IMR-90 (cell line): Measurements from ENCODE around the gene NFATC1. TPM values are rescaled to one million over a fixed set of nuclear protein-coding genes. Genes with fewer than 3 reads are reported as not detected.

Experiments used
- ATAC-seq: fragments of 200-7000 bp; cut with Tn5 transposase; 2 replicates; pipeline ENCODE4 v1.9.1; 2020; ENCODE audit warnings: low read depth, mild to moderate bottlenecking, moderate library complexity
- BruUV-seq: library from RNA; stranded (reverse); fragments of 400-500 nt; replicated peaks from 2 replicates; lab custom pipeline; 2021; lab: Mats Ljungman, UMichigan
- CTCF ChIA-PET: fragments of 300-600 bp; formaldehyde crosslinking; extraction: SDS; loops from one replicate; lab custom pipeline; 2021; ENCODE audit warnings: antibody characterized with exemption; lab: Yijun Ruan, JAX
- POLR2A ChIA-PET: fragments of 300-600 bp; sonication (Branson Sonifier 250); formaldehyde crosslinking; loops from one replicate; lab custom pipeline; 2022; ENCODE audit warnings: antibody characterized with exemption; ENCODE audit not compliant: unreplicated experiment; lab: Charles Lee
- DNase-seq: peaks from one replicate; pipeline ENCODE4 v3.0.0; 2013
- H2AFZ ChIP-seq: replicated peaks from 2 replicates; pipeline ENCODE3; 2013; ENCODE audit warnings: low read length, mild to moderate bottlenecking; ENCODE audit not compliant: poor library complexity
- H2AK5ac ChIP-seq: 2 replicates; pipeline ENCODE4 v1.6.1; 2013; ENCODE audit warnings: low read depth, low read length, inconsistent platforms
- H2AK9ac ChIP-seq: replicated peaks from 2 replicates; pipeline ENCODE3; 2013; ENCODE audit warnings: mild to moderate bottlenecking, low read depth, low read length, moderate library complexity; ENCODE audit not compliant: poor library complexity
- H2BK120ac ChIP-seq: 2 replicates; pipeline ENCODE4 v1.6.1; 2013; ENCODE audit warnings: low read depth, low read length, inconsistent platforms
- H2BK15ac ChIP-seq: 3 replicates; pipeline ENCODE4 v1.6.1; 2013; ENCODE audit warnings: low read depth, low read length, inconsistent platforms
- H2BK20ac ChIP-seq: 2 replicates; pipeline ENCODE4 v1.6.1; 2013; ENCODE audit warnings: low read depth, mild to moderate bottlenecking, inconsistent platforms, low read length, moderate library complexity
- H2BK5ac ChIP-seq: 2 replicates; pipeline ENCODE4 v1.6.1; 2013; ENCODE audit warnings: mild to moderate bottlenecking, low read depth, low read length, inconsistent platforms; ENCODE audit not compliant: poor library complexity, severe bottlenecking
- H3K14ac ChIP-seq: replicated peaks from 2 replicates; pipeline ENCODE4 v1.6.1; 2013; ENCODE audit warnings: low read depth, low read length, inconsistent platforms
- H3K18ac ChIP-seq: 2 replicates; pipeline ENCODE4 v1.6.1; 2013; ENCODE audit warnings: low read depth, low read length, control low read depth
- H3K23ac ChIP-seq: 2 replicates; pipeline ENCODE4 v1.6.1; 2013; ENCODE audit warnings: low read depth, low read length, inconsistent platforms
- H3K27ac ChIP-seq: 2 replicates; pipeline ENCODE4 v1.5.1; 2013; ENCODE audit warnings: mild to moderate bottlenecking, control low read depth, low read length; ENCODE audit not compliant: insufficient read depth
- H3K27me3 ChIP-seq: 2 replicates; pipeline ENCODE4 v1.6.1; 2013; ENCODE audit warnings: low read length; ENCODE audit not compliant: control insufficient read depth, insufficient read depth
- H3K36me3 ChIP-seq: 2 replicates; pipeline ENCODE4 v1.6.1; 2013; ENCODE audit warnings: low read length, mixed read lengths; ENCODE audit not compliant: control insufficient read depth, insufficient read depth
- H3K4ac ChIP-seq: 2 replicates; pipeline ENCODE4 v1.6.1; 2013; ENCODE audit warnings: low read depth, low read length, inconsistent platforms
- H3K4me1 ChIP-seq: 2 replicates; pipeline ENCODE4 v1.6.1; 2013; ENCODE audit warnings: low read length, mixed read lengths; ENCODE audit not compliant: control insufficient read depth, insufficient read depth
- H3K4me2 ChIP-seq: 2 replicates; pipeline ENCODE4 v1.6.1; 2013; ENCODE audit warnings: low read depth, mild to moderate bottlenecking, control low read depth, low read length, moderate library complexity
- H3K4me3 ChIP-seq: 2 replicates; pipeline ENCODE4 v1.5.1; 2013; ENCODE audit warnings: low read depth, mild to moderate bottlenecking, control low read depth, low read length, moderate library complexity; ENCODE audit not compliant: insufficient read depth
- H3K56ac ChIP-seq: 2 replicates; pipeline ENCODE4 v1.6.1; 2013; ENCODE audit warnings: low read length, inconsistent platforms; ENCODE audit not compliant: insufficient read depth; ENCODE audit errors: extremely low read depth
- H3K79me1 ChIP-seq, 2 experiments: 2 replicates each; pipeline ENCODE4 v1.6.1; 2013; ENCODE audit warnings: low read length in 2 of 2, inconsistent platforms in 1 of 2, low read depth in 1 of 2
- H3K9ac ChIP-seq: 2 replicates; pipeline ENCODE4 v1.6.1; 2013; ENCODE audit warnings: low read depth, low read length, control low read depth
- H3K9me1 ChIP-seq: 2 replicates; pipeline ENCODE4 v1.6.1; 2013; ENCODE audit warnings: low read length, inconsistent platforms; ENCODE audit not compliant: insufficient read depth
- H3K9me3 ChIP-seq: 2 replicates; pipeline ENCODE4 v1.6.1; 2013; ENCODE audit warnings: low read length; ENCODE audit not compliant: control insufficient read depth, insufficient read depth
- H4K20me1 ChIP-seq: 2 replicates; pipeline ENCODE4 v1.6.1; 2013; ENCODE audit warnings: low read length, inconsistent platforms; ENCODE audit not compliant: insufficient read depth
- H4K5ac ChIP-seq: 2 replicates; pipeline ENCODE4 v1.6.1; 2013; ENCODE audit warnings: mild to moderate bottlenecking, low read depth, low read length, control low read depth
- H4K8ac ChIP-seq, 2 experiments: 2 replicates each; pipeline ENCODE4 v1.6.1; 2013; ENCODE audit warnings: low read depth in 2 of 2, low read length in 2 of 2, control low read depth in 1 of 2, inconsistent platforms in 1 of 2
- H4K91ac ChIP-seq: 2 replicates; pipeline ENCODE4 v1.6.1; 2013; ENCODE audit warnings: low read depth, low read length, inconsistent platforms; ENCODE audit not compliant: insufficient read depth
- BHLHE40 ChIP-seq: fragments of 150-350 bp; IDR thresholded peaks from 2 replicates; pipeline ENCODE4 v1.6.1; 2016; ENCODE audit warnings: mild to moderate bottlenecking, low read depth, low read length
- CEBPB ChIP-seq: IDR thresholded peaks from 2 replicates; pipeline ENCODE4 v1.6.1; 2012; ENCODE audit warnings: low read depth, low read length, improper control_type of control experiment
- CHD1 ChIP-seq: IDR thresholded peaks from 2 replicates; pipeline ENCODE4 v1.6.1; 2012; ENCODE audit warnings: low read depth, low read length, improper control_type of control experiment
- FOS ChIP-seq: fragments of 150-350 bp; IDR thresholded peaks from 2 replicates; pipeline ENCODE4 v1.6.1; 2016; ENCODE audit warnings: low read depth, low read length
- MAFK ChIP-seq: IDR thresholded peaks from 2 replicates; pipeline ENCODE4 v1.6.1; 2012; ENCODE audit warnings: low read depth, low read length, improper control_type of control experiment
- MAZ ChIP-seq: IDR thresholded peaks from 2 replicates; pipeline ENCODE4 v1.6.1; 2012; ENCODE audit warnings: low read depth, mild to moderate bottlenecking, low read length, improper control_type of control experiment, moderate library complexity, borderline replicate concordance
- MXI1 ChIP-seq: IDR thresholded peaks from 2 replicates; pipeline ENCODE4 v1.6.1; 2012; ENCODE audit warnings: low read depth, mild to moderate bottlenecking, low read length, moderate library complexity, borderline replicate concordance
- NFE2L2 ChIP-seq: fragments of 150-350 bp; IDR thresholded peaks from 2 replicates; pipeline ENCODE4 v1.6.1; 2016; ENCODE audit warnings: low read depth, mild to moderate bottlenecking, low read length
- POLR2A ChIP-seq: IDR thresholded peaks from 2 replicates; pipeline ENCODE4 v1.6.1; 2012; ENCODE audit warnings: mild to moderate bottlenecking, low read depth, low read length
- RAD21 ChIP-seq: IDR thresholded peaks from 2 replicates; pipeline ENCODE4 v1.6.1; 2012; ENCODE audit warnings: low read length, improper control_type of control experiment
- RCOR1 ChIP-seq: IDR thresholded peaks from 2 replicates; pipeline ENCODE4 v1.6.1; 2012; ENCODE audit warnings: mild to moderate bottlenecking, low read length, improper control_type of control experiment; ENCODE audit not compliant: insufficient replicate concordance
- RFX5 ChIP-seq: IDR thresholded peaks from 2 replicates; pipeline ENCODE4 v1.8.0; 2012; ENCODE audit warnings: low read depth, mild to moderate bottlenecking, low read length, moderate library complexity
- SMC3 ChIP-seq: fragments of 150-350 bp; IDR thresholded peaks from 2 replicates; pipeline ENCODE4 v1.6.1; 2016; ENCODE audit warnings: low read depth, mild to moderate bottlenecking, antibody characterized with exemption, low read length, moderate library complexity
- WGBS, 2 experiments: methylation state at CpG; one replicate each; pipeline versions ENCODE4 v1.1.5 to v1.1.7; 2013; ENCODE audit warnings: missing lambda C conversion rate in 2 of 2; ENCODE audit not compliant: insufficient read length in 1 of 2; ENCODE audit errors: extremely low coverage in 2 of 2; 5-methylcytosine and 5-hydroxymethylcytosine counted together
- dilution Hi-C: fragments of 300-500 bp; cut with HindIII; formaldehyde crosslinking; loops from one replicate; pipeline ENCODE4 v1.14.3; 2018; ENCODE audit warnings: low sequenced_read_pairs; ENCODE audit not compliant: unreplicated experiment
- in situ Hi-C: fragments of 300-500 bp; cut with MboI; formaldehyde crosslinking; loops from 3 replicates; pipeline ENCODE4 v1.14.3; 2019; ENCODE audit warnings: low sequenced_read_pairs, inconsistent platforms, mixed read lengths
- intact Hi-C: fragments of 100-400 bp; cut with micrococcal nuclease; formaldehyde crosslinking; loops from 2 replicates; pipeline ENCODE4 v1.10.0; 2022
- polyA plus RNA-seq, 3 experiments: library from polyadenylated mRNA; depleted of rRNA; stranded (reverse); fragments of >200 nt; gene quantifications; 2 replicates each; pipeline ENCODE4 v1.2.3, GENCODE V29; 2012; ENCODE audit warnings: low replicate concordance in 1 of 3
- total RNA-seq: library from RNA; depleted of rRNA; stranded (reverse); fragments of >200 nt; gene quantifications from 2 replicates; pipeline ENCODE4 v1.2.3, GENCODE V29; 2012
- TF ChIP-seq, protein P1 (sequence below): fragments of 150-350 bp; IDR thresholded peaks from 2 replicates; pipeline ENCODE4 v1.6.1; 2017; ENCODE audit warnings: mild to moderate bottlenecking, antibody characterized with exemption, low read length, low read depth
- TF ChIP-seq, protein P2 (sequence below): conservative IDR thresholded peaks from 2 replicates; pipeline ENCODE4 v1.5.1; 2012; ENCODE audit warnings: mild to moderate bottlenecking, low read depth, low read length, improper control_type of control experiment
- TF ChIP-seq, protein P3 (sequence below): fragments of 150-350 bp; IDR thresholded peaks from 2 replicates; pipeline ENCODE4 v1.6.1; 2016; ENCODE audit warnings: low read depth, mild to moderate bottlenecking, low read length, moderate library complexity, borderline replicate concordance

NFATC1 gene
- total and polyA plus RNA-seq, 2 of the 4 experiments (the other 2 are of a cell fraction), result 0.36 to 1.8 TPM

DNA sequence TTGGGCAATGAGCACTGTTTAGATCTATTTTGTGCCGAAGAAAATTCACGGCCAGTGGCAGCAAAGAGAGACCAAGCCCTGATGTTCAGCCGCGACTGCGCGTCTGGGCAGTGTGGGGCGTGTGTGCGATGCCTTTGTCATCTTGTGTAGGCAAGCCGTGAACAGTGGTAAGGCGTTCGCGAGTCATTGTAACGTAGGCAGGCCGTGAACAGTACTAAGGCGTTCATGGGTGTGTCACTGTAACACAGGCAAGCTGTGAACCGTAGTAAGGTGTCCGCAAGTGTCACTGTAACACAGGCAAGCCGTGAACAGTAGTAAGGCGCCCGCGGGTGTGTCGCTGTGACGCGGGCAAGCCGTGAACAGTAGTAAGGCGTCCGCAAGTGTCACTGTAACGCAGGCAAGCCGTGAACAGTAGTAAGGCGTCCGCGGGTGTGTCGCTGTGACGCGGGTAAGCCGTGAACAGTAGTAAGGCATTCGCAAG is 99.9 kb downstream of the NFATC1 start:
- intact Hi-C loops (no loop called here), in situ Hi-C loops (no loop called here), dilution Hi-C loops (no loop called here)
- no peak overlapping the region for H3K9ac ChIP-seq
- H3K18ac ChIP-seq, result no peak overlapping the region
- H3K36me3 ChIP-seq, result no peaks in the 10 kb centered on the region
- no peaks in the 10 kb centered on the region for H3K79me1 ChIP-seq
- H4K8ac ChIP-seq, result no peak overlapping the region
- no peak overlapping the region for H4K91ac ChIP-seq
- H3K23ac ChIP-seq, result no peak overlapping the region
- no peak overlapping the region for H2AK5ac ChIP-seq
- WGBS, 2 experiments, result 91% methylated on average over 19 of the region's 37 CpGs; no CpG with 5 or more reads in 1 of the 2 experiments
- no peak for TF ChIP-seq CEBPB
- TF ChIP-seq, protein P1, sequence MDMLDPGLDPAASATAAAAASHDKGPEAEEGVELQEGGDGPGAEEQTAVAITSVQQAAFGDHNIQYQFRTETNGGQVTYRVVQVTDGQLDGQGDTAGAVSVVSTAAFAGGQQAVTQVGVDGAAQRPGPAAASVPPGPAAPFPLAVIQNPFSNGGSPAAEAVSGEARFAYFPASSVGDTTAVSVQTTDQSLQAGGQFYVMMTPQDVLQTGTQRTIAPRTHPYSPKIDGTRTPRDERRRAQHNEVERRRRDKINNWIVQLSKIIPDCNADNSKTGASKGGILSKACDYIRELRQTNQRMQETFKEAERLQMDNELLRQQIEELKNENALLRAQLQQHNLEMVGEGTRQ, result no peak
- no peak for TF ChIP-seq BHLHE40
- TF ChIP-seq RAD21, result no peak
- TF ChIP-seq POLR2A, result no peak
- no peak for TF ChIP-seq CHD1
- no peak for TF ChIP-seq MAZ
- TF ChIP-seq RCOR1, result no peak
- TF ChIP-seq, protein P2, sequence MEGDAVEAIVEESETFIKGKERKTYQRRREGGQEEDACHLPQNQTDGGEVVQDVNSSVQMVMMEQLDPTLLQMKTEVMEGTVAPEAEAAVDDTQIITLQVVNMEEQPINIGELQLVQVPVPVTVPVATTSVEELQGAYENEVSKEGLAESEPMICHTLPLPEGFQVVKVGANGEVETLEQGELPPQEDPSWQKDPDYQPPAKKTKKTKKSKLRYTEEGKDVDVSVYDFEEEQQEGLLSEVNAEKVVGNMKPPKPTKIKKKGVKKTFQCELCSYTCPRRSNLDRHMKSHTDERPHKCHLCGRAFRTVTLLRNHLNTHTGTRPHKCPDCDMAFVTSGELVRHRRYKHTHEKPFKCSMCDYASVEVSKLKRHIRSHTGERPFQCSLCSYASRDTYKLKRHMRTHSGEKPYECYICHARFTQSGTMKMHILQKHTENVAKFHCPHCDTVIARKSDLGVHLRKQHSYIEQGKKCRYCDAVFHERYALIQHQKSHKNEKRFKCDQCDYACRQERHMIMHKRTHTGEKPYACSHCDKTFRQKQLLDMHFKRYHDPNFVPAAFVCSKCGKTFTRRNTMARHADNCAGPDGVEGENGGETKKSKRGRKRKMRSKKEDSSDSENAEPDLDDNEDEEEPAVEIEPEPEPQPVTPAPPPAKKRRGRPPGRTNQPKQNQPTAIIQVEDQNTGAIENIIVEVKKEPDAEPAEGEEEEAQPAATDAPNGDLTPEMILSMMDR, result no peak
- no peak for TF ChIP-seq MAFK
- TF ChIP-seq MXI1, result no peak
- TF ChIP-seq NFE2L2, result no peak
- TF ChIP-seq RFX5, result no peak
- TF ChIP-seq FOS, result no peak
- TF ChIP-seq SMC3, result no peak
- TF ChIP-seq, protein P3, sequence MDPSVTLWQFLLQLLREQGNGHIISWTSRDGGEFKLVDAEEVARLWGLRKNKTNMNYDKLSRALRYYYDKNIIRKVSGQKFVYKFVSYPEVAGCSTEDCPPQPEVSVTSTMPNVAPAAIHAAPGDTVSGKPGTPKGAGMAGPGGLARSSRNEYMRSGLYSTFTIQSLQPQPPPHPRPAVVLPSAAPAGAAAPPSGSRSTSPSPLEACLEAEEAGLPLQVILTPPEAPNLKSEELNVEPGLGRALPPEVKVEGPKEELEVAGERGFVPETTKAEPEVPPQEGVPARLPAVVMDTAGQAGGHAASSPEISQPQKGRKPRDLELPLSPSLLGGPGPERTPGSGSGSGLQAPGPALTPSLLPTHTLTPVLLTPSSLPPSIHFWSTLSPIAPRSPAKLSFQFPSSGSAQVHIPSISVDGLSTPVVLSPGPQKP, result no peak
- H3K4ac ChIP-seq, result no peak overlapping the region
- H4K20me1 ChIP-seq, result no peaks in the 10 kb centered on the region
- H2BK120ac ChIP-seq, result no peak overlapping the region
- H3K9me3 ChIP-seq, result peaks cover 8% of the 10 kb centered on the region
- no peak overlapping the region for H3K14ac ChIP-seq
- H2BK5ac ChIP-seq, result no peak overlapping the region
- H3K56ac ChIP-seq, result no peak overlapping the region
- no peak overlapping the region for H2BK15ac ChIP-seq
- no TSS peak for BruUV-seq
- H2AFZ ChIP-seq, result no peak overlapping the region
- no peak overlapping the region for H2AK9ac ChIP-seq
- H2BK20ac ChIP-seq, result no peak overlapping the region
- ATAC-seq, result no peak
- no peak overlapping the region for H3K4me3 ChIP-seq
- H3K27me3 ChIP-seq, result no peaks in the 10 kb centered on the region
- no peaks in the 10 kb centered on the region; the same call in 1 of the 2 replicates for H3K4me1 ChIP-seq
- no peak for DNase-seq
- H3K4me2 ChIP-seq, result no peak overlapping the region
- H3K27ac ChIP-seq, result no peak overlapping the region
- H3K9me1 ChIP-seq, result no peaks in the 10 kb centered on the region
- no peak overlapping the region for H4K5ac ChIP-seq
- POLR2A ChIA-PET, result no interaction called here
- CTCF ChIA-PET, result no interaction called here
